CD1c-positive myeloid dendritic cell (primary cell): ENCODE measurements around the gene TPH2.

ENCODE experiments used
- DNase-seq: peaks from one replicate; pipeline ENCODE4 v3.0.0-alpha.2; 2016; ENCODE audit errors: extremely low spot score

Gene TPH2

GRCh38 chr12:71958993-71959578 lies 20.4 kb downstream of the TPH2 start:
- DNase-seq, result no peak

- no peak for DNase-seq
These were observed 28.6 kb downstream of the TPH2 start for GRCh38 chr12:71967211-71967610.

- DNase-seq, result no peak
These were observed 30.7 kb downstream of the TPH2 start for GRCh38 chr12:71969330-71969729.

GRCh38 chr12:71970031-71970430 lies 31.4 kb downstream of the TPH2 start:
- no peak for DNase-seq

GRCh38 chr12:71972441-71973074 lies 33.9 kb downstream of the TPH2 start:
- no peak for DNase-seq

DNA sequence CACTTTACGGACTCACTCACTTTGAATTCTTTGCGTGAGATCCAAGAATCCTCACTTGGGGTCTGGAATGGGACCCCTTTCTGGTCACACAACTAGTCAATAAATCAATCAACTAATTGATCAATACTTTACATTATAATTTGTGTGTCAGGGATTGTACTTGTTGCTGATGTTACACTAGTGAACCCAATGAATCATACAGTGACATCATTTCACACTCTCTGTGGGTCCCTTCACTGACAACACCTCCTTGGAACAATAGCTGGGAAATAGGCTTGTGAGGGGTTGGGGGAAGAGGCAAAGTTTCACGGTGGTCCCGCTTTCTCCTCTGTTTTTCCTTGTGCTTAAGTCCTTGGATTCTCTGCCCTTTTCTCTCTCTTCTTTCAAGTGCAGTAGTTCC lies 35.0 kb downstream of the TPH2 start:
- DNase-seq, result no peak

- DNase-seq, result no peak
These were observed 41.9 kb downstream of the TPH2 start for GRCh38 chr12:71980538-71980937.

DNA sequence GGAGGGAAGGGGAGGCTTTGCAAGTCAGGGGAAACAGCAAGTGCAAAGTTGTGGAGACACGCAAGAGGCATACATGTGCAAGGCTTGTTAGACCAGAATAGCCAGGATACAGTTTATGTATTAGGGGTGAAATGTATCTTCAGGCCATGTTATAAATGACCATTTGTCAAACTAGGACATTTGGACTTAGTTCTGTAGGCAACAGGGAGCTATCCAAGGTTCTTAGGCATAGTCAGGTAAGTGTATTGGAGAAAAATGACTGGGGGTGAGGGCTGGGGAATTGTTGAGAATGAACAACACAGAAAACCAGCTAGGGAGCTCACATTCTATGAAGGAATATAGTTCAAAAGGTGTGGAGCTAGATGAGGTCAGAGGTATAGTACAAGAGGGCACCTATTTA lies 42.5 kb downstream of the TPH2 start:
- no peak for DNase-seq

DNA sequence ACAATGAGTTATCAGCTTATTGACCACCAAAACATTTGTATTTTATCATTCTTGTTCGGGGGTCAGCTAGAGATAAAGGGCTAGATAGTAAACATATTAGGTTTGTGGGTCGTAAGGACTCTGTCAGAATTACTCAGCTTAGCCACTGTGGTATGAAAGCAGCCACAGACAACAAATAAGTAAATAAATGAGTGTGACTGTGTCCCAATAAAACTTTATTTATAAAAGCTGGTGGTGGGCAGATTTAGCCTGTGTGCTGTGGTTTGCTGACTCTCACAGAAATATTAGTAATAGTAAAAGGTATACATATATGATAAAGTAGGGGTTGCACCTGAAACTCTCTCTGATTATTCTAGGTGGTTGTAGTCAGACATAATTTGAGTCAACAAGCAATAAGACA lies 56.1 kb downstream of the TPH2 start:
- no peak for DNase-seq

- no peak for DNase-seq
These were observed 61.1 kb downstream of the TPH2 start for GRCh38 chr12:71999795-72000194.

DNA sequence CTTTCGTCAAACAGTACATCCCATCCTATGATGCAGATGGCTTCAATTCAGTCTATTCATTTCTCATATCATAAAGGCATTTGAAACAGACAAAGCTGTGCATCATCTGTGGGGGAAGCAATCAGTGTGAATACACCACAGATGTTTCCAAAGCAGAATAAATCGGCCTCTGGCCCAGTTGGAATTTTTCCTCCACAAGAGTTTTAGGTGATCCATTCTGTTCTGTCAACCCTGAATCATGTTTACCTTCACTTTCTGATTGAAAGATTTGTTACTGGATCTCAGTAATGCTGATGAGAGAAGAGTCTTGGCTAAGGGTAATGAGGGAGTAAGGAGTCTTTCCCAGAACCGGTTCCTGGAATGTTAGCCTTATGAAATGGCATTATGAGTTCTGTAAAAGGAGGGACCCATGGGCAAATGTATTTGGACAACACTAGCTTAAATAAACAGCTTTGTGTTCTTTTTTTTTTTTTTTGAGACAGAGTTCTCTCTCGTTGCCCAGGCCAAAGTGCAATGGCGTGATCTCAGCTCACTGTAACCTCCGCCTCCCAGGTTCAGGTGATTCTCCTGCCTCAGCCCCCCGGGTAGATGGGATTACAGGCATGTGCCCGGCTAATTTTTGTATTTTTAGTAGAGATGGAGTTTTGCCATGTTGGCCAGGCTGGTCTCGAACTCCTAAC lies 62.5 kb downstream of the TPH2 start:
- DNase-seq, result no peak

GRCh38 chr12:72006766-72007165 lies 68.1 kb downstream of the TPH2 start:
- DNase-seq, result no peak

- no peak for DNase-seq
These were observed 71.7 kb downstream of the TPH2 start for GRCh38 chr12:72010356-72010755.

DNA sequence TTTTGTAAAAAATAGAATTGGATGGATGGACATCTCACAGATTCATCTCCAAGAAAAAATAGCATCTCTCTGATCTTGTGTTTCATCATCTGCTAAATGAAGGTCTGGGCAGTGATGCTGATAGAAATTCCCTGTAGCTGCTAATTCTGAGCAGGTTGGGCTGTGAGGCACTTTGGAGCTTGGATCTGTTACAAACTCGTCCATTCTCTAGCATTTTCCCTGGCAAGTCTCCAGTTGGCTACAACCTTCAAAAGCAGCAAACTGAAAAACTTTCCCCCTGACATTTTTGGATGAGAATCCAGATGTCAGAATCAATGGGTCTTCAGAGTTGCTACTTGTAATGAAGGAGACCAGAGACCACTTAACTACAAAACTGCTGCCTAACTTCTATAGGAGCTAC lies 72.7 kb downstream of the TPH2 start:
- DNase-seq, result no peak

- no peak for DNase-seq
These were observed 74.2 kb downstream of the TPH2 start for GRCh38 chr12:72012874-72013273.

DNA sequence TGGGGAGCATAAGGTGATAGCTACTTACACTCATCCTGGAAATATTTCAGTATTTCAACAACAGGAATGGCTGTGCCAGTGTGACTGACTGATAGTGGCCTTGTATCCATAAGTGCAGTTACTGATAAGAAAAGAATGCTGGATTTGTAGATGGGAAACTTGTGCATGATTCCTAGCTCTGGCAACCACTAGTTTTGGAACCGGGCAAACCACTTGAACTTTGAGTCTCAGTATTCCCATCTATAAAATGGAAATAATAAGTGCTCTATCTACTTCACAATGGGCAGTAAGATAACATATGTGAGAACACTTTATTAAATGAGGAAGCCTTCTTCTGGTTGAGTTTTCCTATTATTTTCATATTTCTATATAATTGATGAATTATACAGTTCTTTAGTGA lies 77.2 kb downstream of the TPH2 start:
- no peak for DNase-seq

DNA sequence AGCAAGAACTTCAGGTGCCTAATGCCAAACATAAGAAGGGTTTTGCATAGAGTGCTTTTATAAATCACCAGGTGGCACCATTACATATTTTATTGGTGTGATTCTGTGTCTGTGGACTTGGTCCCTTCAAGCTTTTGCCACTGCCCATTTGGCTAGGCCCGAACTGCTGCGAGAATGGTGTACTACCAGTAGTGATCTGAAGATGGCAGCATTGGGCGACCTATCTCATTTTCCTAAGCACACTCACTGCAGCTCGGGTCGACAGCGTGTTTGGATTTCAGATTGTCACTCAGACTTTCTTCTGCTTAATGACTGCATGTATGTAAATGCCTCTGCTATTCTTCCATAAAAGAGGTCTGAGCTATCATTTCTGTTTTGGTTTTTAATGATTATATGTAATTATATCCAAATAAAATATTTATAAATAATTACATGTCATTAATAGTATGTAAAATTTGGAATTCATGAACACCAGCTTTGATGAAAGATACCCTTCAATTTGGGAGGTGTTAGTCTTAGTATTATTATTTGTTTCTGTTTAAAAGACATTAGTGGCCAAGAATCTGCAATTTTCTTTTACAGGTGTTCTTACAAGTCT lies 78.5 kb downstream of the TPH2 start:
- DNase-seq, result peak; percentile 66

GRCh38 chr12:72018036-72018435 lies 79.4 kb downstream of the TPH2 start:
- DNase-seq, result no peak

DNA sequence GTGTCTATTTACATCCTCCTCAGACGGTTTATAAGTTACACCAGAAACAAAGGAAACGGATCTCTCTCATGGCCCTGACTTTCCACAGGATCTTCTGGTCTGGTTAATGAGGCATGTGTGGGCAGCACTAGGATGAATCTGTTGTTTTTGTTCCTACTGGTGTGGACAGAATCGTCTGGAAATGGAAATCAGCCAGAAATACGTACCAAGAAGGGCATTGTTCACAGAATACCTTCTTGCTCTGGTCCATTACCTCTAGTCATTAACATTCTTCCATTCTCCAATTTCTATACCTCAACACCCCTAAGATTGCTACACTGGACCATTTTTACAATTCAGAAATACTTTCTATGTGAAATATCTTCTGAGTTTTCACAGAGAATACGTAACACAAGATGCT lies 86.0 kb downstream of the TPH2 start:
- DNase-seq, result no peak

DNA sequence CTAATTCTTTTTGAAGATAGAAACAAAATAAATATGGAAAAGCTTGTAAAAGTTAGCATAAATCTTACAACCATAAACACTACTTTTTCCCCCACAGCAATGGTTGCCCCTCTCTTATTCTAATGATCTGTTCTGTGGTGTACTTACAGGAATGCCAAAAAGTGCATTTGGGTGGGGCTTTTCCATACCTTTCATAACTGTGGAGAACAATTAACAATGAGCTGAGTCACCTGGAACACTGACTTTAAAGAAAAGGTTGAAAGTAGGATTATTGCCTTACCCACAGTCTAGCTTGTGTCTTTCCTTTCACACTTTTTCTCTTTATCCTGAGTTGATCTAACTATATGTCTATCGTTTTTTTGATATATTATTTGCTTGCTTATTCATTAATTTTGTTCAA lies 86.9 kb downstream of the TPH2 start:
- DNase-seq, result no peak

- DNase-seq, result no peak
These were observed 90.3 kb downstream of the TPH2 start for GRCh38 chr12:72028966-72029365.

DNA sequence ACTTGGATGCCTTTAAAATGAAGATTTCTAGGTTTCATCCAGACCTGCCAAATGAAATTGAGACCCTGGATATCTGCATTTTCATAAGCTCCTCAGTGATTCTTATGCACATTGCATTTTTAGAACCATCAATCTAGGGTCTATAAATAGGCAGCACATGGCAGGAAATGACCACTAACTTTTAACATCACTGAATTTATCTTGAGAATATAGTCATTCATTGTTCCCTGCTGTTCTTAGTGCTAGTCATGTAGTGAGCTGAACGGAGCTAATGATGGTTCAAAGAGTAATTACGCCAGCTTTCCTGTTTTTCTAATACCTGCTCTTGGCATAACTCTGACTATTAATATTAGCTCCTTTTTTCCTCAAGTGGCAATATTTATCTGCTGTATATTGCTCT lies 91.6 kb downstream of the TPH2 start:
- no peak for DNase-seq

GRCh38 chr12:72031066-72031465 lies 92.4 kb downstream of the TPH2 start:
- DNase-seq, result no peak
